ENCODE measurements around the gene ACR.

ACR gene

GRCh38 chr22:50737728-50738648, at the start of gene ACR:
Gene ACR, plus strand, starts transcription at chr22:50738204. Its CDS starts 32 bp downstream, at chr22:50738236.
- no peak within 1 kb of the TSS for H3K4me3 ChIP-seq (ENCODE audit: low read depth, low read length)
- no peak for TF ChIP-seq CTCF (IDR thresholded peaks at IDR 0.05; ENCODE audit: low read depth, low read length)

- TF ChIP-seq CTCF (IDR thresholded peaks at IDR 0.05; ENCODE audit: low read depth, low read length), result no peak
Observed at GRCh38 chr22:50688448-50688847, 49.6 kb upstream of the ACR start.

GRCh38 chr22:50691521-50691920, 46.5 kb upstream of the ACR start:
- peak; percentile 24; the same call in 1 of the 2 replicates for TF ChIP-seq CTCF (IDR thresholded peaks at IDR 0.05; ENCODE audit: low read depth, low read length)
- H3K4me3 ChIP-seq (ENCODE audit: low read depth, low read length), result no peak overlapping the region

More at GRCh38 chr22:50688448-50688847, 49.6 kb upstream of the ACR start:
- H3K4me3 ChIP-seq (ENCODE audit: low read depth, low read length), result no peak overlapping the region

- TF ChIP-seq CTCF (IDR thresholded peaks at IDR 0.05; ENCODE audit: low read depth, low read length), result no peak
- H3K4me3 ChIP-seq (ENCODE audit: low read depth, low read length), result no peak overlapping the region
Observed at GRCh38 chr22:50693462-50693861, 44.5 kb upstream of the ACR start.

GRCh38 chr22:50694099-50694605, 43.9 kb upstream of the ACR start:
- H3K4me3 ChIP-seq (ENCODE audit: low read depth, low read length), result no peak overlapping the region
- TF ChIP-seq CTCF (IDR thresholded peaks at IDR 0.05; ENCODE audit: low read depth, low read length), result no peak

GRCh38 chr22:50694766-50695420, 43.1 kb upstream of the ACR start:
- no peak for TF ChIP-seq CTCF (IDR thresholded peaks at IDR 0.05; ENCODE audit: low read depth, low read length)
- H3K4me3 ChIP-seq (ENCODE audit: low read depth, low read length), result no peak overlapping the region
